ENCODE measurements around the gene NTSR2. TPM values are rescaled to one million over a fixed set of nuclear protein-coding genes. Genes with fewer than 3 reads are reported as not detected.
A peak's percentile ranks its signal among the peaks of the same experiment; 100 is the strongest.
"Not testable (repeated sequence)": the region's sequence is repeated elsewhere in the genome, so short reads cannot be mapped to it uniquely, and the experiment has no call there.

The NTSR2 gene
- total RNA-seq, 2 experiments from 2014 or later, result not detected

DNA sequence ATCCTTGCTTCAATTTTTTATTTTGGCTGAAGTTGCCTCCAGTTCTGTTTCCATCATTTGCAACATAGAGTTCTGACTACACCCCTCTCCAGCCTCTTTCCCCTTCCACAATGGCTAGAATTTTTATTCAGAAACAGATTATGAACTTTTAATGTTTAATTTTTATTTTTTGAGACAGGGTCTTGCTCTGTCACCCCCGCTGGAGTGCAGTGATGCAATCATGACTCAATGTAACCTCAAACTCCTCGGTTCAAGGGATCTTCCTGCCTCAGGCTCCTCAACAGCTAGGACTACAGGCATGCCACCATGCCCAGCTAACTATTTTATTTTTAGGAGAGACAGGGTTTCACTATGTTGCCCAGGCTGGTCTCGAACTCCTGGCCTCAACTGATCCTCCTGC is 2.8 kb downstream of the NTSR2 start:
- peaks cover 3% of the 10 kb centered on the region for H3K9me3 Mint-ChIP-seq (ENCODE audit: low read depth)
- H3K27ac Mint-ChIP-seq, result no peak overlapping the region
- DNase-seq, result peak; percentile 3
- H3K4me1 Mint-ChIP-seq, result peaks cover 3% of the 10 kb centered on the region
- peaks cover 3% of the 10 kb centered on the region for H3K36me3 Mint-ChIP-seq
- no peak for ATAC-seq
- CTCF ChIA-PET, result no interaction called here
- no peak overlapping the region for H3K4me3 Mint-ChIP-seq
- H3K27me3 Mint-ChIP-seq, result peaks cover 25% of the 10 kb centered on the region

GRCh38 chr2:11665510-11666362 is 4.3 kb downstream of the NTSR2 start:
- DNase-seq (no peak), ATAC-seq (no peak)
- Mint-ChIP-seq H3K36me3 (peaks cover 3% of the 10 kb centered on the region), H3K27me3 (peaks cover 22% of the 10 kb centered on the region), H3K27ac (no peak overlapping the region), H3K4me1 (peaks cover 3% of the 10 kb centered on the region), H3K4me3 (no peak overlapping the region), H3K9me3 (ENCODE audit: low read depth) (peaks cover 3% of the 10 kb centered on the region)
- CTCF ChIA-PET, result interaction anchor here (1.1 kb wide), 2 partner anchors 15 to 119 kb away, joined by 3 to 4 read pairs; no protein-coding TSS in a partner anchor

DNA sequence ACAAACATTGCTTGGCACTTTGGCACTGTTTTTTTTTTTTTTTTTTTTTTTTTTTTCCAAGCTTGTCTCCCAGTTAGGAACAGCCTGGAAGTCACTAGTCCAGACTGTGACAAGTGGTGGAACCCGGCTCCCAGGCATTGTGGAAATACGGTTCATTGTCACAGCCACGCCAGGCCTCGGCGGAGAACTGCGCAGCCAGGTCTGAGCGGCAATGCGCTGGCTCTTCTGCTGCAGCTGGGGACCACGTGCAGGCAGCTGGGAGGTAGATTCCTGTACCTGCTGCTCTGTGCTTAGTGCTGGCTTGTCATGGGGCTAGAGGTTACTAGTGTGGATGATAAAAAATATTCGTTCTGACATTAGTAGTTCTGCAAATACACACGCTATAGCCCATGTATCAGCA is 5.0 kb downstream of the NTSR2 start:
- Mint-ChIP-seq H3K27me3 (peaks cover 16% of the 10 kb centered on the region), H3K36me3 (no peaks in the 10 kb centered on the region), H3K4me1 (no peaks in the 10 kb centered on the region), H3K4me3 (no peak overlapping the region), H3K27ac (no peak overlapping the region), H3K9me3 (ENCODE audit: low read depth) (no peaks in the 10 kb centered on the region)
- peak; percentile 18 for DNase-seq
- ATAC-seq, result no peak
- CTCF ChIA-PET, result interaction anchor here (1.1 kb wide), 2 partner anchors 16 to 120 kb away, joined by 3 to 4 read pairs; no protein-coding TSS in a partner anchor

DNA sequence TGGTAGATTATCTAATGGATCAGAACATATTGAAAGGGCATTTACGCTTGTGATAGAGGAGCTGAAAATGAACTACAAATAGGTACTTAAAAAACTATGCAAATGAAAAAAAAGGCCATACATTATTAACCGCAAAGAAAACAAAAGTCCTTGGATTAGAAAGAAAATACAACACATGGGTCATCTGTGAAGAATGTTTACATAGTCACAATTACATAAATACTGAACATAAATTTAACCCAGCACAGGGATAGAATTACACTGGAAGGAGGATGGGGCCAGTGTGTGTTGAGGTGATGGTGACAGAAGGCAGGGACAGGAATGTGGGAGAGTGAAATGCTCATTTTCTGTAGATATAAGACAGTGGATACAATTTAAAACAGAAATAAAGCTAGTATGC is 6.6 kb downstream of the NTSR2 start:
- no peak overlapping the region for H3K4me3 Mint-ChIP-seq
- no peak for ATAC-seq
- H3K36me3 Mint-ChIP-seq, result no peaks in the 10 kb centered on the region
- CTCF ChIA-PET, result no interaction called here
- no peaks in the 10 kb centered on the region for H3K4me1 Mint-ChIP-seq
- no peak overlapping the region for H3K27ac Mint-ChIP-seq
- H3K9me3 Mint-ChIP-seq (ENCODE audit: low read depth), result no peaks in the 10 kb centered on the region
- peaks cover 8% of the 10 kb centered on the region for H3K27me3 Mint-ChIP-seq
- no peak for DNase-seq

GRCh38 chr2:11662882-11663281 is 7.1 kb downstream of the NTSR2 start:
- Mint-ChIP-seq H3K9me3 (ENCODE audit: low read depth) (no peaks in the 10 kb centered on the region), H3K4me1 (no peaks in the 10 kb centered on the region), H3K27me3 (peaks cover 7% of the 10 kb centered on the region), H3K4me3 (no peak overlapping the region), H3K36me3 (no peaks in the 10 kb centered on the region), H3K27ac (no peak overlapping the region)
- ATAC-seq (no peak), DNase-seq (no peak)
- CTCF ChIA-PET, result no interaction called here

DNA sequence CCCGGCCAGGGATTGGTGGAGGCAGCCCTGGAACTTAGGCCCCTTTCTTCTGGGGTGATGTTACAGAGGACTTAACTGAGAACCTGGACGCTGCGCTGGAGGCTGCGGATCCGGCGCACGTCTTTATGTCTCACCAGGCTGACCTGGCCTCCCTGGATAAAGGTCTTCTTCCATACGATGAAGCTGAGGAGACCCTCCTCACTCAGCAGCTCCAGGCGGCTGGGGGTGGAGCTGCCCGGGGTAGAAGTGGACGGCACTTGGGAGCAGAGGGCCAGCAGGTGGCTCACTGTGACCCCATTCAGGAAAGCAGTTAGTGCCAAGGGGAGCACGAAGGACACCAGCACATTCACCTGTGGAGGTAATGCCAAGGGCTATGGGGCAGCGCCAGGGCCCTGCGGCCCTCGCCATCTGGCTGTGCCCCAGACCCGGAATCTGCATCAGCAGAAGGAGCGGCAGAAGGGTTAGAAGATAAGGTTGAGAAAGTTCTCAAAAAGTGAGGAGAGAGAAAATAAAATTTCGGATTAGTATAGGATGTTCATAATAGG is 8.0 kb downstream of the NTSR2 start:
- Mint-ChIP-seq H3K27me3 (peaks cover 7% of the 10 kb centered on the region), H3K27ac (no peak overlapping the region)

DNA sequence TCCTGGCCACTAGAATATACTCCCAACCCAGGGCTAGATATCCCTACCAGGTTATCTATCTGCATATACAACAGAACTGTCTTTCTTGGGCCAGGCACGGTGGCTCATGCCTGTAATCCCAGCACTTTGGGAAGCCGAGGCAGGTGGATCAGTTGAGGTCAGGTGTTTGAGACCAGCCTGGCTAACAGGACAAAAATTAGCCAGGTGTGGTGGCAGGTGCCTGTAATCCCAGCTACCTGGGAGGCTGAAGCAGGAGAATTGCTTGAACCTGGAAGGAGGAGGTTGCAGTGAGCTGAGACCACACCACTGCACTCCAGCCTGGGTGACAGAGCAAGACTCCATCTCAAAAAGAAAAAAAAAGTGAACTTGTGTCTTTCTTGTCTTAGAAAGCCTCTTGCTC is 9.6 kb downstream of the NTSR2 start:
- H3K9me3 Mint-ChIP-seq (ENCODE audit: low read depth); H3K4me1 Mint-ChIP-seq; CTCF ChIA-PET; H3K27ac Mint-ChIP-seq; H3K27me3 Mint-ChIP-seq; ATAC-seq; DNase-seq; H3K36me3 Mint-ChIP-seq; H3K4me3 Mint-ChIP-seq: not testable (repeated sequence)

More for the DNA sequence above, 8.0 kb downstream of the NTSR2 start:
- CTCF ChIA-PET, result no interaction called here
- Mint-ChIP-seq H3K36me3 (no peaks in the 10 kb centered on the region), H3K9me3 (ENCODE audit: low read depth) (no peaks in the 10 kb centered on the region), H3K4me3 (no peak overlapping the region), H3K4me1 (no peaks in the 10 kb centered on the region)
- DNase-seq (no peak), ATAC-seq (no peak)

GRCh38 chr2:11659851-11660250 is 10.1 kb downstream of the NTSR2 start:
- Mint-ChIP-seq H3K36me3 (no peaks in the 10 kb centered on the region), H3K9me3 (ENCODE audit: low read depth) (no peaks in the 10 kb centered on the region), H3K4me1 (no peaks in the 10 kb centered on the region), H3K27me3 (peaks cover 7% of the 10 kb centered on the region), H3K4me3 (no peak overlapping the region), H3K27ac (no peak overlapping the region)
- no peak for DNase-seq
- no peak for ATAC-seq
- CTCF ChIA-PET, result no interaction called here

GRCh38 chr2:11659115-11659475 is 10.9 kb downstream of the NTSR2 start:
- CTCF ChIA-PET, result no interaction called here
- no peaks in the 10 kb centered on the region for H3K4me1 Mint-ChIP-seq
- DNase-seq (no peak), ATAC-seq (no peak)
- H3K27me3 Mint-ChIP-seq, result peaks cover 7% of the 10 kb centered on the region
- no peaks in the 10 kb centered on the region for H3K9me3 Mint-ChIP-seq (ENCODE audit: low read depth)
- no peak overlapping the region for H3K4me3 Mint-ChIP-seq
- no peaks in the 10 kb centered on the region for H3K36me3 Mint-ChIP-seq
- no peak overlapping the region for H3K27ac Mint-ChIP-seq

GRCh38 chr2:11658208-11659114 is 11.5 kb downstream of the NTSR2 start:
- no peaks in the 10 kb centered on the region for H3K4me1 Mint-ChIP-seq
- no peak overlapping the region for H3K4me3 Mint-ChIP-seq
- no peak overlapping the region for H3K27ac Mint-ChIP-seq
- DNase-seq (no peak), ATAC-seq (no peak)
- H3K27me3 Mint-ChIP-seq, result peaks cover 5% of the 10 kb centered on the region
- no peaks in the 10 kb centered on the region for H3K9me3 Mint-ChIP-seq (ENCODE audit: low read depth)
- CTCF ChIA-PET, result no interaction called here
- H3K36me3 Mint-ChIP-seq, result no peaks in the 10 kb centered on the region

DNA sequence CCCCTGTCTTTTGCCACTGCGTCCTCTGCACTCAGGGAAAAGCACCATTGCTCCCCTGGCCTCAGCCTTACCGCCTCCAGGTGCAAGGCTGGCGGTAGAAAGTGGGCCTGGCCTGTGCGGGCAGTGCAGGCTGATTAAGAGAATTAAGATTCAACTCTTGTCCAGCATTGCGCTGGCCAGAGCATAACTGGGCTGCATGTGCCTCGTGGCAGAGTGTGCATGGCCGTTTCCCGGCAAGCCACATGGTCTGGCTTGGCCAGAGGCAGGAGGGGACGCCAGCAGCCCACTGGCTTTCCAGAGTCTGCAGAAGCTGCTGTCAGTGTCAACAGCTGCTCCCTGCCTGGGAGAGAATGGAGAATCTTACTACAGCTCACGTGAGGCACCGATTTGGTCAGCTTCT is 12.3 kb downstream of the NTSR2 start:
- Mint-ChIP-seq H3K27me3 (peaks cover 3% of the 10 kb centered on the region), H3K27ac (no peak overlapping the region), H3K9me3 (ENCODE audit: low read depth) (no peaks in the 10 kb centered on the region), H3K36me3 (no peaks in the 10 kb centered on the region), H3K4me1 (no peaks in the 10 kb centered on the region), H3K4me3 (no peak overlapping the region)
- CTCF ChIA-PET, result no interaction called here
- DNase-seq, result no peak
- no peak for ATAC-seq

DNA sequence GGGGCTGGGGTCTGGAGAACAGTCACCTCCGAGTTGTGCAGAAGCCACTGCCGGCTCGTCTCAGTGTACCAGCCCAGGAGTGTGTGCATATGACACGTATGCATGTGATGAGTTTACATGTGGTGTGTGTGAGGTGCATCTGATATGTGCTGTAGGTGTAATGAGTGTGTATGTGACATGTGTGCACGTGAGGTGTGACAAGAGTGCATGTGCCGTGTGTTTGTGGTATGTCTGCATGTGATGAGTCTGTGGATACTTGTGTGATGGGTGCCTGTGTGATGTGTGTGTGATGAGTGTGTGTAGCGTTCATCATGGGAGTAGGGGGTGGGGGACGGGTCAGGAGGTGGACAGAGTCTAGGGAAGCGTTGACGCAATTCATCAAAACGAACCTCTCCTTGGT is 12.8 kb downstream of the NTSR2 start:
- Mint-ChIP-seq H3K9me3 (ENCODE audit: low read depth) (no peaks in the 10 kb centered on the region), H3K4me1 (no peaks in the 10 kb centered on the region), H3K27ac (no peak overlapping the region), H3K27me3 (peaks cover 3% of the 10 kb centered on the region), H3K36me3 (no peaks in the 10 kb centered on the region), H3K4me3 (no peak overlapping the region)
- CTCF ChIA-PET, result no interaction called here
- ATAC-seq (no peak), DNase-seq (no peak)

GRCh38 chr2:11656671-11657101 is 13.3 kb downstream of the NTSR2 start:
- Mint-ChIP-seq H3K36me3 (no peaks in the 10 kb centered on the region), H3K9me3 (ENCODE audit: low read depth) (no peaks in the 10 kb centered on the region), H3K27ac (no peak overlapping the region), H3K4me3 (no peak overlapping the region), H3K4me1 (no peaks in the 10 kb centered on the region), H3K27me3 (peaks cover 3% of the 10 kb centered on the region)
- ATAC-seq (no peak), DNase-seq (no peak)
- CTCF ChIA-PET, result no interaction called here
